SU-DHL-6 (cell line): ENCODE measurements around the gene CNFN.

ENCODE experiments used
- H2AFZ ChIP-seq: fragments of 200-600 bp; sonication (generic); 2 replicates; pipeline ENCODE4 v1.6.1; 2014; ENCODE audit warnings: low read depth, mild to moderate bottlenecking, moderate library complexity, mixed read lengths, antibody characterized with exemption, low read length; ENCODE audit not compliant: severe bottlenecking
- H3F3A ChIP-seq: fragments of 200-600 bp; shearing (Covaris generic); 2 replicates; pipeline ENCODE4 v1.6.0; 2016; ENCODE audit warnings: antibody characterized with exemption, mild to moderate bottlenecking; ENCODE audit not compliant: insufficient read depth
- H3K27ac ChIP-seq: fragments of 200-600 bp; sonication (generic); 2 replicates; pipeline ENCODE4 v1.5.1; 2016; ENCODE audit warnings: low read depth, mild to moderate bottlenecking, low read length, moderate library complexity, mixed read lengths
- H3K27me3 ChIP-seq: fragments of 200-600 bp; sonication (generic), shearing (Covaris generic); 2 replicates; pipeline ENCODE4 v1.6.0; 2014; ENCODE audit warnings: mild to moderate bottlenecking, low read length
- H3K36me3 ChIP-seq: fragments of 200-600 bp; sonication (generic); 2 replicates; pipeline ENCODE4 v1.6.1; 2014; ENCODE audit warnings: mild to moderate bottlenecking, low read length, mixed read lengths
- H3K4me2 ChIP-seq: fragments of 300-600, 200-600 bp; shearing (Covaris generic), sonication (generic); 2 replicates; pipeline ENCODE4 v1.6.0; 2014; ENCODE audit warnings: low read length, low read depth, mild to moderate bottlenecking; ENCODE audit not compliant: poor library complexity, severe bottlenecking
- H3K4me3 ChIP-seq: fragments of 200-600 bp; sonication (generic); 2 replicates; pipeline ENCODE4 v1.5.1; 2014; ENCODE audit warnings: antibody characterized with exemption, low read length, mild to moderate bottlenecking, mixed read lengths; ENCODE audit not compliant: insufficient read depth, poor library complexity, severe bottlenecking
- H3K79me2 ChIP-seq: fragments of 200-600 bp; sonication (generic); 2 replicates; pipeline ENCODE4 v1.6.1; 2014; ENCODE audit warnings: mild to moderate bottlenecking, low read length, moderate library complexity; ENCODE audit not compliant: insufficient read depth
- H3K9ac ChIP-seq: fragments of 200-600 bp; sonication (generic); 2 replicates; pipeline ENCODE4 v1.7.0; 2014; ENCODE audit warnings: mild to moderate bottlenecking, low read length
- H3K9me2 ChIP-seq: fragments of 200-600 bp; sonication (generic); replicated peaks from 2 replicates; pipeline ENCODE4 v1.6.1; 2014; ENCODE audit warnings: low read length; ENCODE audit not compliant: insufficient read depth
- H3K9me3 ChIP-seq: fragments of 200-600 bp; sonication (generic); 2 replicates; pipeline ENCODE4 v1.6.1; 2014; ENCODE audit warnings: low read length, mixed read lengths; ENCODE audit not compliant: insufficient read depth
- H4K20me1 ChIP-seq: fragments of 200-600 bp; sonication (generic); 2 replicates; pipeline ENCODE4 v1.6.1; 2014; ENCODE audit warnings: low read depth, mild to moderate bottlenecking, antibody characterized with exemption, low read length, moderate library complexity, mixed read lengths
- EZH2phosphoT487 ChIP-seq: fragments of 200-600 bp; sonication (generic), shearing (Covaris generic); conservative IDR thresholded peaks from 2 replicates; pipeline ENCODE4 v1.6.1; 2018; ENCODE audit warnings: mild to moderate bottlenecking, antibody characterized with exemption, low read length, moderate library complexity, mixed read lengths
- TF ChIP-seq, protein P1 (sequence below): fragments of 200-600 bp; sonication (generic); IDR thresholded peaks from one replicate; pipeline ENCODE4 v1.5.1; 2017; ENCODE audit warnings: antibody characterized with exemption, mild to moderate bottlenecking, low read length, moderate library complexity; ENCODE audit not compliant: insufficient read depth, poor library complexity, severe bottlenecking

The CNFN gene

DNA sequence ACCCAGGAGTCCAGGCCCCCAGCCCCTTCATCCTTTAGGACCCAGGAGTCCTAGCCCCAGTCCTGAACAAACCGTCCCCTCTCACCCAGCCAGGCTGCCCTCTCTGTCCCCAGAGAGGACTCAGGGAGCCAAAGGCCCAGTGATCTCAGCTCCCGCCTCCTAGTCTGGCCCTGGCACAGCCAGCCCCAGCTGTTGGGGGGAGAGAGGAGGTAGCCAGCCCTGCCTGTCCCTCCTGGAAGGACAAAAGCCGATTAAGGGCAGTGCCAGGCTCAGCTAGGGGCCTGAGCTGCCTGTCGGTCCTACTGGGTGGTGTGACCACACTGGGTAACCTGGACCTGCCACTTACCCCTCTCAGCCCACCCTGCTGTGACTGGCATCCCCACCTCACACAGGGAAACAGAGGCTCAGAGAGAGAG, 22.6 kb upstream of the CNFN start:
- no peak overlapping the region for H3K4me2 ChIP-seq
- H3K4me3 ChIP-seq: no peak overlapping the region
- no peak overlapping the region for H2AFZ ChIP-seq
- no peaks in the 10 kb centered on the region; the same call in 1 of the 2 replicates for H3K79me2 ChIP-seq
- H3K9me2 ChIP-seq: no peaks in the 10 kb centered on the region
- no peaks in the 10 kb centered on the region for H3K9me3 ChIP-seq
- no peak overlapping the region for H3K9ac ChIP-seq
- H3F3A ChIP-seq: no peaks in the 10 kb centered on the region
- no peaks in the 10 kb centered on the region for H4K20me1 ChIP-seq
- TF ChIP-seq, protein P1, sequence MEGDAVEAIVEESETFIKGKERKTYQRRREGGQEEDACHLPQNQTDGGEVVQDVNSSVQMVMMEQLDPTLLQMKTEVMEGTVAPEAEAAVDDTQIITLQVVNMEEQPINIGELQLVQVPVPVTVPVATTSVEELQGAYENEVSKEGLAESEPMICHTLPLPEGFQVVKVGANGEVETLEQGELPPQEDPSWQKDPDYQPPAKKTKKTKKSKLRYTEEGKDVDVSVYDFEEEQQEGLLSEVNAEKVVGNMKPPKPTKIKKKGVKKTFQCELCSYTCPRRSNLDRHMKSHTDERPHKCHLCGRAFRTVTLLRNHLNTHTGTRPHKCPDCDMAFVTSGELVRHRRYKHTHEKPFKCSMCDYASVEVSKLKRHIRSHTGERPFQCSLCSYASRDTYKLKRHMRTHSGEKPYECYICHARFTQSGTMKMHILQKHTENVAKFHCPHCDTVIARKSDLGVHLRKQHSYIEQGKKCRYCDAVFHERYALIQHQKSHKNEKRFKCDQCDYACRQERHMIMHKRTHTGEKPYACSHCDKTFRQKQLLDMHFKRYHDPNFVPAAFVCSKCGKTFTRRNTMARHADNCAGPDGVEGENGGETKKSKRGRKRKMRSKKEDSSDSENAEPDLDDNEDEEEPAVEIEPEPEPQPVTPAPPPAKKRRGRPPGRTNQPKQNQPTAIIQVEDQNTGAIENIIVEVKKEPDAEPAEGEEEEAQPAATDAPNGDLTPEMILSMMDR: no peak
- TF ChIP-seq EZH2phosphoT487: no peak
- no peak overlapping the region for H3K27ac ChIP-seq
- H3K36me3 ChIP-seq: no peaks in the 10 kb centered on the region
- H3K27me3 ChIP-seq: no peaks in the 10 kb centered on the region

DNA sequence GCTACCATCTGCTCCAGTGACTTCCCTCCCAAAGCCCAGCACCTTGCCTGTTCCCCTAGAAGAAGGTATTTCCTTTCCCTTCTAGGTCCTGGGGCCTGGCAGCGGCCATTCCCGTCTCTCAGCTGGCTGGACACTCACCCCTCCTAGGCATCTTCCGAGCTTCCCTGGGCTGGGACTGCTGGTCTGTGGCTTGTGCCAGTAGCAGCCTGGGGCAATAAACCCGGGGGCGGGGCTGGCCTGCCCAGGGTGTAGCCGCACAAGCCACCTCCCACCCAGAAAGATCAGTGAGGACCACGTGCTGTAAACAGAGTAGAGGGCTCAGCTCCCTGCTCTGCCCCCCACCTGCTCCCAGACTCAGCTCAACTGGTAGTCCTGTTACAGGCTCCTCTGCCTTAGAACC, 22.1 kb upstream of the CNFN start:
- H3K4me2 ChIP-seq: no peak overlapping the region
- H4K20me1 ChIP-seq: no peaks in the 10 kb centered on the region
- no peaks in the 10 kb centered on the region for H3F3A ChIP-seq
- H3K9me3 ChIP-seq: no peaks in the 10 kb centered on the region
- no peak overlapping the region for H3K4me3 ChIP-seq
- no peak overlapping the region for H3K9ac ChIP-seq
- TF ChIP-seq EZH2phosphoT487: no peak
- no peak overlapping the region for H3K27ac ChIP-seq
- H3K79me2 ChIP-seq: no peaks in the 10 kb centered on the region; the same call in 1 of the 2 replicates
- no peak overlapping the region for H2AFZ ChIP-seq
- no peaks in the 10 kb centered on the region for H3K36me3 ChIP-seq
- no peaks in the 10 kb centered on the region for H3K9me2 ChIP-seq
- H3K27me3 ChIP-seq: no peaks in the 10 kb centered on the region

DNA sequence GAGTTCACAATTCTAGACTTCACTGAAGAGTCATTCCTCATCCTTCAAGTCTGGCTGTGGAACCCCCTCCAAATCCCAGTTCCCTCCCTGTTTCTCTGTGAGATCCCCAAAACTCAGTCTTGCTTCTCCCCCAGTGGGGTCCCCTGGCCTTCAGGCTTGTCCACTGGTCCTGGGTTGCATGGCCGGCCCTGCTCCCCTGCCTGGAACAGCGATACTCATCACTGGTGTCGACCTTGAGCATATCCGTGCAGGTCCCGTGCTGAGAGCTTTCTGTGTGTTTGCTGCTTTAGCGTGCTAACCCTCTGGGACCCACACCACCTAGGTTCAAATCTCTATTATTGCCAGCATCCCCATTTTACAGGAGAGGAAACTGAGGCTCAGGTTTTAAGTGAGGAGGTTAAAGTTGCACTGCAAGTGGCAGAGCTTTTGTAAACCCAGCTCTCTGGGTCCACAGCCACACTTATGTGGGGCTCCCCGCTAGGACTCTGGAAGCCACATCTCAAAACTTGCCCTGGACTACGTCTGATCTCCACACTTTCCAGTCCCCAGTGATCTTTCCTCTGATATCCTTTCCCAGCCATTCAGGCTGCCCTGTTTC, 21.6 kb upstream of the CNFN start:
- no peaks in the 10 kb centered on the region for H3K9me3 ChIP-seq
- H3K4me3 ChIP-seq: no peak overlapping the region
- H3K36me3 ChIP-seq: no peaks in the 10 kb centered on the region
- no peaks in the 10 kb centered on the region for H4K20me1 ChIP-seq
- TF ChIP-seq, protein P1: no peak
- no peak for TF ChIP-seq EZH2phosphoT487
- H3F3A ChIP-seq: no peaks in the 10 kb centered on the region
- H3K9me2 ChIP-seq: no peaks in the 10 kb centered on the region
- no peak overlapping the region for H3K4me2 ChIP-seq
- no peaks in the 10 kb centered on the region; the same call in 1 of the 2 replicates for H3K79me2 ChIP-seq
- H3K27ac ChIP-seq: no peak overlapping the region
- no peak overlapping the region for H2AFZ ChIP-seq
- H3K9ac ChIP-seq: no peak overlapping the region
- no peaks in the 10 kb centered on the region for H3K27me3 ChIP-seq

DNA sequence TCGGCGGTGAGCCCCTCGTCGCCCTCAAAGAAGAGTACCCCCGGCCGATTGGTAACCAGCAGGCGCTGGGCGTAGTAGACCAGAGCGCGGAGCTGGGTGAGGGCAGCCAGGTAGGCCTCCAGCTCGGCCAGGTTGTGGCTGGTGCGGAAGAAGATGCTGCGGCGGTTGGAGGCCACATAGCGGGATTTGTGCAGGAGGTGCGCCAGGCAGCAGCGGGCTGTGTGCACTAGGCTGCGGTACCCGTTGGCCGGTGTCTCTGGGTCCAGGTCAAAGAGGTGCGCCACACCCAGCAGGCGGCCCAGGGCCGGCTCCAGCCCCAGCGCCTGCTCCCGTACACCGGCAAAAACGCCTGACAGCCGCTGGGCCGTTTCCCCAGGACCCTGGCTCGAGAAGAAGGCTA, 20.3 kb upstream of the CNFN start:
- H4K20me1 ChIP-seq: no peaks in the 10 kb centered on the region
- no peak overlapping the region for H2AFZ ChIP-seq
- H3K36me3 ChIP-seq: no peaks in the 10 kb centered on the region
- no peak overlapping the region for H3K4me3 ChIP-seq
- no peaks in the 10 kb centered on the region for H3K9me3 ChIP-seq
- H3K79me2 ChIP-seq: no peaks in the 10 kb centered on the region
- H3K9ac ChIP-seq: no peak overlapping the region
- TF ChIP-seq EZH2phosphoT487: no peak
- TF ChIP-seq, protein P1: no peak
- H3F3A ChIP-seq: no peaks in the 10 kb centered on the region
- no peak overlapping the region for H3K27ac ChIP-seq
- H3K27me3 ChIP-seq: no peaks in the 10 kb centered on the region
- H3K9me2 ChIP-seq: no peaks in the 10 kb centered on the region
- no peak overlapping the region for H3K4me2 ChIP-seq
